NCI-H1694 treated with DMSO at 0.1 percent for 48 hours (cell line): ENCODE measurements around the gene ACLY.
"Not testable (repeated sequence)": the region's sequence is repeated elsewhere in the genome, so short reads cannot be mapped to it uniquely, and the experiment has no call there.

Source experiments
- DNase-seq: peaks from one replicate; lab custom pipeline; 2025; lab: John Stamatoyannopoulos, UW

The ACLY gene

DNA sequence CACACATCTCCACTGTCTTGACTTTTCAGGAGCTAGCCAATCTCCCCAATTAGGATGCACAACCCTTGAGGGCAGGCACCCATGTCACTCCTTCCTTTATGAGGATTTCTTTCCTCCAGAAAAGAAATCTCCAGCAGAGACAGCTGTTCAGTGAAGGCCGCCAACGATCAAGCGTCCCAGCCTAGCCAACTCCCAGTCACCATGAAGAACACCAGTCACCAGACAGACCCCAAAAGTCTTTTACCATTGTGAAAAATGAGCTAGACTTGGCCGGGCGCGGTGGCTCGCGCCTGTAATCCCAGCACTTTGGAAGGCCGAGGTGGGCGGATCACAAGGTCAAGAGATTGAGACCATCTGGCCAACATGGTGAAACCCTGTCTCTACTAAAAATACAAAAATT is 88.8 kb downstream of the ACLY start:
- not testable (repeated sequence) for DNase-seq

DNA sequence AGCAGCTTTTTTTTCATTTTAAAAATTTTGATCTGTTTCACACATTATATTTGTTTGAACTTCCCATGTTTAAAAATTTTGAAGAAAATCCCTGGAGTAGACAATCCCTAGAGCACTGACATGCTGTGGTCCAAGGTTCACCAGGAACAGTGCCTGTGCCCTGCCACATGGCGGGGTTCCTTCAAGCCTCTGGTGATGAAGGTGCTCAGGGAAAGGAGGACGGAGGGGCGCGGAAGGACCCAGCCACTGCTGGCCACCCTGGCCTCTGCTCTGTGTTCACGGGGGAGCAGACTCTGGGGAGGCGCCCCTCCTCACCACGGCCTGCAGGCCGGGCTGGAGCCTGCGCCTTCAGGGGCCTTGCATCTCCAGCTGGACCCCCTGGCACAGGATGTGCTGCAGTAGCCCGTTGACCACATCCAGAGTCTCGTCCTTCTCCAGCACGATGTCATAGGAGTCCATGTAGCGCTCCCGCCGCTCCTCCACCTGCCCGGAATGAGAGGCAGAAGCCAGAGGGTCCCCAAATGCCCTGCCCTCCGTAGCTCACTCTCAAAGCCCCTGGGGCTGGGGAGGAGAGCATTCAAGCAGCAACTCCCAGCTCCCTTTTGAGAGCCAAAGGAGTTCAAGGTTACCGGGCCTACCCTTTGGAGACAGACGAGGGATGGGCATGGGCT is 93.4 kb downstream of the ACLY start:
- DNase-seq = no peak

DNA sequence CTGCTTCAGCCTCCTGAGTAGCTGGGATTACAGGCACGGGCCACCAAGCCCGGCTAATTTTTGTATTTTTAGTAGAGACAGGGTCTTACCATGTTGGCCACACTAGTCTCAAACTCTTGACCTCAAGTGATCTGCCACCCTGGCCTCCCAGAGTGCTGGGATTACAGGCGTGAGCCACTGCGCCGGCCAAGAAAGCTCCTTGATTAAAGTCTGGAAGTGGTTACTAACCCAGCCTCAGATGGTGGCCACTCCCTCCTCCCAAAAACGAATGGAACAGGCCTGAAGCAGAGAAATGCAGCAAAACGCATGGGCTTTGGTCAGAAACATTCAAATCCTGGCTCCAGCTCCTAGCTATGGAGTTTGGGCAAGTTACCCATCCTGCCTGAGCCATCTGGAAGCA is 94.7 kb downstream of the ACLY start:
- no peak for DNase-seq

DNA sequence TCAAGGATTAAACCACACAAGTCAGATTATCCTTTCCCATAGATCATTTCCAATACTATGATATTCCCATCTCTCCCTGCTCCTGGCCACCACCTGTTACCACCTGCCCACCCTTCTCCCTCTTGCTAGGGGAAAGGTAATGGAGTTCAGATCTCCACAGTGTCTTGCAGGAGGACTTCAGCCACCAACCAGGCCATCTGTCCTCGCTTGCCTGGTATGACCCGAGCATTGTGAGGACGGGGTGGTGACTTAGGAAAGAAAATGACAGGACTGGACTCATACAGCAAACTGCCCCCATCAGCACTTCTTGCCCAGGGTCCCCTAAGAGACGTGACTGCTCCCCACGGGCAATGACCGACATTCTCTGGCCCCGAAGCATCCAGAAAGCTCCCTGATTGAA is 95.2 kb downstream of the ACLY start:
- no peak for DNase-seq

DNA sequence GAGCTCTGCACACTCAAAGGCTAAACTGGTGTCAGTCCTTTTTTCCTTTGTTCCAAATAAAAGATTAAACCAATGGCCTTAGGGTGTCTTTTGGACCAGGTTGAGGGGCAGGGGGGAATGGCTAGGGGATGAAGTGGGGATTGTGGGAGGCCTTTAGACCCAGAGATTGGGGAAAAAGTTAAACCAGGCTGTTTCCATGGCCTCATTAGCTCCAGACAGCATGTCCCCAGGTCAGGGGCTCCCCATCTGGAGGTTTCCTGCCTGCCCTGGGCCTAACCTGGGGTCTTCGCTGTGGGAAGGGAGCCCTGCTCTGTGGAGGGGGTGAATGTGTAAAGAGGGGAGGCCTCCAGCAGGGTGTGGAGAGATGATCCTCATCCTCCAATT is 95.6 kb downstream of the ACLY start:
- no peak for DNase-seq

DNA sequence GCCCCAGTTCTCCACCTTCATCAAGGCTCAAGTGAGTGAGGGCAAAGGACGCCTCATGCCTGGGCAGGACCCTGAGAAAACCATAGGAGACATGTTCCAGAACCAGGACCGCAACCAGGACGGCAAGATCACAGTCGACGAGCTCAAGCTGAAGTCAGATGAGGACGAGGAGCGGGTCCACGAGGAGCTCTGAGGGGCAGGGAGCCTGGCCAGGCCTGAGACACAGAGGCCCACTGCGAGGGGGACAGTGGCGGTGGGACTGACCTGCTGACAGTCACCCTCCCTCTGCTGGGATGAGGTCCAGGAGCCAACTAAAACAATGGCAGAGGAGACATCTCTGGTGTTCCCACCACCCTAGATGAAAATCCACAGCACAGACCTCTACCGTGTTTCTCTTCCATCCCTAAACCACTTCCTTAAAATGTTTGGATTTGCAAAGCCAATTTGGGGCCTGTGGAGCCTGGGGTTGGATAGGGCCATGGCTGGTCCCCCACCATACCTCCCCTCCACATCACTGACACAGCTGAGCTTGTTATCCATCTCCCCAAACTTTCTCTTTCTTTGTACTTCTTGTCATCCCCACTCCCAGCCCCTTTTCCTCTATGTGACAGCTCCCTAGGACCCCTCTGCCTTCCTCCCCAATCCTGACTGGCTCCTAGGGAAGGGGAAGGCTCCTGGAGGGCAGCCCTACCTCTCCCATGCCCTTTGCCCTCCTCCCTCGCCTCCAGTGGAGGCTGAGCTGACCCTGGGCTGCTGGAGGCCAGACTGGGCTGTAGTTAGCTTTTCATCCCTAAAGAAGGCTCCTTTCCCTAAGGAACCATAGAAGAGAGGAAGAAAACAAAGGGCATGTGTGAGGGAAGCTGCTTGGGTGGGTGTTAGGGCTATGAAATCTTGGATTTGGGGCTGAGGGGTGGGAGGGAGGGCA is 96.3 kb downstream of the ACLY start:
- no peak for DNase-seq

DNA sequence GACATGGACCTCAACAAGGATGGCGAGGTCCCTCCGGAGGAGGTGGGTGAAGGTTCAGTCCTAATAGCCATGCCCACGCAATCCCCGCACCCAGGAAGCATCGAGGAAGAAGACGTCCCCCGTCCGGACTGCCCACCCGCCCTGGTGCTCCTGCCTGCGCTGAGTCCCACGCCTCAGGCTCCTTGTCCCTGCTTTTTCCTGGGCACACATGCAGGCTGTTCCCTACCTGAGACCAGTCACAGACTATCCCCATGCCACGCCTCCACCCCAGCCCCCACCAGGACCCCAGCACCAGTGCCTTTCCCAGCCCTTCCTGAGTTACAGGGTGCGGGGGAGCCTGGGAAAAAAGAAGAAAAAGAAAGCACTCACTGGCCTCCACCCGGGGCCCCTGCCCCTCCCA is 97.0 kb downstream of the ACLY start:
- no peak for DNase-seq

DNA sequence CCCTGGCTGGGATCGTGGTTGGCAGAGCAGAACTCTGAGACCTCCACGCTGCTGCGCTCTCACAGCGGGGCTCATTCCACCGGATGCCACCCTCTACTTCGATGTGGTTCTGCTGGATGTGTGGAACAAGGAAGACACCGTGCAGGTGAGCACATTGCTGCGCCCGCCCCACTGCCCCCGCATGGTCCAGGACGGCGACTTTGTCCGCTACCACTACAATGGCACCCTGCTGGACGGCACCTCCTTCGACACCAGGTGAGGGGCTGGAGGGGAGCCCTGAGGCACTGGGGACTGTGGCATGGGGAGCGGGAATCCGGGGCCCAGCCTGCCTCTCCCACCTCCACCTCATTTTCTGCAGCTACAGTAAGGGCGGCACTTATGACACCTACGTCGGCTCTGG is 100.7 kb downstream of the ACLY start:
- no peak for DNase-seq
